ENCODE data around the gene CYP26B1.

- no peak for TF ChIP-seq TAF1 (IDR thresholded peaks at IDR 0.05; ENCODE audit: low read depth)
- TF ChIP-seq RAD21 (IDR thresholded peaks at IDR 0.05; ENCODE audit: low read depth) = no peak
- no peak for TF ChIP-seq CREB1 (IDR thresholded peaks at IDR 0.05; ENCODE audit: low read depth)
Observed at GRCh38 chr2:72180351-72180750, 32.7 kb upstream of the CYP26B1 start.
